Activated T-helper 9 cell treated with anti-CD3 and anti-CD28 coated beads, Interleukin-2, amount 50 U/mL, for 16 hours (primary cell): ENCODE measurements around the gene KLF13.

Experiments
- DNase-seq: peaks from one replicate; pipeline ENCODE4 v3.0.0-alpha.2; 2020; ENCODE audit warnings: low read depth

Gene KLF13

GRCh38 chr15:31300208-31300661, 26.4 kb upstream of the KLF13 start:
- no peak for DNase-seq

GRCh38 chr15:31300981-31301672, 25.5 kb upstream of the KLF13 start:
- no peak for DNase-seq

- DNase-seq, result no peak
Measured at GRCh38 chr15:31301673-31301990, 25.0 kb upstream of the KLF13 start.

- DNase-seq, result no peak
Measured at GRCh38 chr15:31302029-31302657, 24.5 kb upstream of the KLF13 start.

GRCh38 chr15:31302778-31303725, 23.6 kb upstream of the KLF13 start:
- DNase-seq, result peak; percentile 16

GRCh38 chr15:31303726-31304648, 22.6 kb upstream of the KLF13 start:
- no peak for DNase-seq

- DNase-seq, result no peak
Measured at GRCh38 chr15:31304751-31305365, 21.8 kb upstream of the KLF13 start.

GRCh38 chr15:31305375-31305774, 21.3 kb upstream of the KLF13 start:
- DNase-seq, result no peak

- no peak for DNase-seq
Measured at GRCh38 chr15:31305796-31306425, 20.7 kb upstream of the KLF13 start.

GRCh38 chr15:31306426-31307269, 20.0 kb upstream of the KLF13 start:
- DNase-seq, result no peak

GRCh38 chr15:31307270-31308184, 19.1 kb upstream of the KLF13 start:
- no peak for DNase-seq

- DNase-seq, result no peak
Measured at GRCh38 chr15:31308185-31308639, 18.4 kb upstream of the KLF13 start.

- no peak for DNase-seq
Measured at GRCh38 chr15:31309893-31310606, 16.6 kb upstream of the KLF13 start.

- DNase-seq, result no peak
Measured at GRCh38 chr15:31311735-31312619, 14.7 kb upstream of the KLF13 start.

- DNase-seq, result no peak
Measured at GRCh38 chr15:31313223-31313622, 13.4 kb upstream of the KLF13 start.

- no peak for DNase-seq
Measured at GRCh38 chr15:31314380-31314779, 12.3 kb upstream of the KLF13 start.
